ENCODE measurements around the gene TRIP12.
"Not testable (repeated sequence)": the region's sequence is repeated elsewhere in the genome, so short reads cannot be mapped to it uniquely, and the experiment has no call there.

TRIP12 gene

DNA sequence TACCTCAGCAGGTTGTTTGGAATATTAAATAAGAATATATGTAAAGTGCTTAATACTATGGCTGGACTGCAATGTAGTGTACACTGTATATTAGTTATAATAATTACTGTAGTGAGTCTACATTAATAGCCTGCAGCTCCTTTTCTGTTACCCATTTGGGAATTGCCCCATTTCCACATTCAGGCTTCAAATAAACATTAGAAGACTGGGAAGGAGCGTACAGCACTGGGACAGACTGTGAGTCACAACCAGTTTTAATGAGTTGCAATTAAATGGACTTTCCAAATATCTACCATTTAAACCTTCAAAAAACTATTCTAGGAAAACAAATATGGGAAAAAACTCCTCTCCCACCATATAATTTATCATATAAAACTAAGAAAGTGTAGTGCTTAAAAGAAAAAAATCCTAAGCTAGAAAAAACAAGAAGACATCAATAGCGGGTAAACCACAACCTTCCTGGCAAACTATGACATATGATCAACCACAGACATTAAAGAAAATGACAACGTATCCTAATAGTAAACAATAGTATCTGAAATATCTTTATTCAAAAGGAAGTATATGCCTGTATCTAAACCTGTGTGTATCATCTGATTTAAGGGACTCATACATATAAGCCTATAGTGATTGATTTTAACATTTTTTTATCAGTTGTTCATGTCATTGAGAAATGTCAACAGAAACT lies 86.1 kb downstream of the TRIP12 start:
- in situ Hi-C loops (cut with MboI; ENCODE audit: low sequenced_read_pairs) = no loop called here

DNA sequence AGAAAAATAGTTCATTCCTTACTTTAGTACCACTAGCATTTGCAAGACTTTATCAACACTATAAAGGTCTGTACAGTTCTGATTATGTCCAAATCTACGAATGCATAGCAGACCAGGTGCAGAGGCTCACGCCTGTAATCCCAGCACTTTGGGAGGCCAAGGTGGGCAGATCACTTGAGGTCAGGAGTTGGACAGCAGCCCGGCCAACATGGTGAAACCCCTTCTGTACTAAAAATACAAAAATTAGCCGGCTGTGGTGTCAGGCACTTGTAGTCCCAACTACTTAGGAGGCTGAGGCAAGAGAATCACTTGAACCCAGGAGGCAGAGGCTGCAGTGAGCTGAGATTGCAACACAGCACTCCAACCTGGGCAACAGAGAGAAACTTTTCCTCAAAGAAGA lies 87.4 kb downstream of the TRIP12 start:
- in situ Hi-C loops (cut with MboI; ENCODE audit: low sequenced_read_pairs) = not testable (repeated sequence)

DNA sequence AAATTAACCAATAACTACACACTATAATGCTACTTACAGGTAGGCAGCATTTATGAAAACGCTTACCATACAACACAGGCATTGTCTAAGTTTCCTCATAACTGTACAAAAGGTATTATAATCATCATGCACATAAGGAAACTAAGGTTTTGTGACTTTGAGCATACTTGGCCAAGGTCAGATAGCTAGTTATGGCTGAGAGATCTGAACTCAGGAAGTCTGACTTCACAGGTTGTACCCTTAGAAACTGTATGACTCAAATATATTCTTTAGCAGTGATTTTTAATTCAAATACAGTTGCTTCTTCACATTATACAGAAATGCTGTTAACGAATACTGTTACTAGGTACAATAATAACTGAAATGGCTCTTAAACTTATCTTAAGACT lies 89.3 kb downstream of the TRIP12 start:
- in situ Hi-C loops (cut with MboI; ENCODE audit: low sequenced_read_pairs) = no loop called here

DNA sequence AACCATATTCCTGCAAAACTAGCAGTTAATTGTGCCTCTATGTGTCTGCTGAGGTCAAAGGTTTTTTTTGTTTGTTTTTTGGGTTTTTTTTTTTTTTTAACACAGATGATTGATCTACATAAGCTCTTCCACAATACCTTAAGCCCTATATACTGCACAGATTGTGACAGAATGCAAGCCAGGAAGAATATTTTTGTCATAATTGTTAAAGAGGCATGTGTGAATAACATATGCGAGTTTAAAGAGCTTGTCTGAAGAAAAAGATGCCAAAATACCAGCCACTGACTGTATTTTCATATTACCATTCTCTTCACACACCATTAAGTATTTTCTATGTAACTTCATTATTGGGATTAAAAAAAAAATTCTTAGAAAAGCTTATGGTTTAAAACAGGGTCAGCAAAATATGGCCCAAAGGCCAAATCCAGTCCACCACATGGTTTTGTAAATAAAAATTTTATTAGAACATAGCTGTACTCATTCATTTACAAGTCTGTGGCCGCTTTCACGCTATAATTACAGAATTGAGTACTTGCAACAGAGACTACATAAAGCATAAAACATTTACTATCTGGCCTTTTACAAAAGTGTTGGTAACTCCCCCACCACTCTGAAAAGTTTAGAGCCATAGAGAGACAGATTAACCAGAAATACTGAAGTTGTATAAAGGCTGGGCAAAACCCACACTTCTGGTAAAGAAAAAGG lies 89.9 kb downstream of the TRIP12 start:
- in situ Hi-C loops (cut with MboI; ENCODE audit: low sequenced_read_pairs) = no loop called here

DNA sequence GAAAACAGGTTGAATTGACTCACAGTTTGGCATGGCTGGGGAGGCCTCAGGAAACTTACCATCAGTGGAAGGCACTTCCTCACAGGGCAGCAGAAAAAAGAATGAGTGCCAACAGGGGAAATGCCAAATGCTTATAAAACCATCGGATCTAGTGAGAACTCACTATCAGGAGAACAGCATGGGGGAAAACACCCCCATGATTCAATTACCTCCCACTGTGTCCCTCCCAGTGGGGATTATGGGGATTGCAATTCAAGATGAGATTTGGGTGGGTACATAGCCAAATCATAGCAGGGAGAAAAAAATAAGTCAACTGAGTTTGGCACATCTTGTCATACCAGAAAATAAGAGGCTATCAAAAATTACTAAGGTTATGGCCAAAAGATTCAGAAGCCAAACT lies 96.3 kb downstream of the TRIP12 start:
- in situ Hi-C loops (cut with MboI; ENCODE audit: low sequenced_read_pairs) = no loop called here

DNA sequence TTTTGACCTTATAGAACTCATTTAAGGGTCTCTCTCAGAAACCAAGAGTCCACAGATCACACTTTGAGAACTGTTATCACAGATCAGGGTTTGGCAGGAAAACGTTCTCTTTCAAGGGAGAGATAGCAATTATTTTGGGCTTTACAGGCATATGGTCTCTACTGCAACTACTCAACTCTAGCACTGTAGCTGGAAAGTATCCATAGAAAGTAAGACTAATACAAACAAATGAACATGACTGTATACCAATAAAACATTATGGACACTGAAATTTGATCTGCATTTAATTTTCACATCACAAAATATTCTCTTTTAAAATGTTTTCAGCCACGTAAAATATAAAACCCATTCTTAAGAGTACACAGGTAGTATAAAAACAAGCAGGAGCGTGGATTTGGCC lies 100.5 kb downstream of the TRIP12 start:
- in situ Hi-C loops (cut with MboI; ENCODE audit: low sequenced_read_pairs) = no loop called here

DNA sequence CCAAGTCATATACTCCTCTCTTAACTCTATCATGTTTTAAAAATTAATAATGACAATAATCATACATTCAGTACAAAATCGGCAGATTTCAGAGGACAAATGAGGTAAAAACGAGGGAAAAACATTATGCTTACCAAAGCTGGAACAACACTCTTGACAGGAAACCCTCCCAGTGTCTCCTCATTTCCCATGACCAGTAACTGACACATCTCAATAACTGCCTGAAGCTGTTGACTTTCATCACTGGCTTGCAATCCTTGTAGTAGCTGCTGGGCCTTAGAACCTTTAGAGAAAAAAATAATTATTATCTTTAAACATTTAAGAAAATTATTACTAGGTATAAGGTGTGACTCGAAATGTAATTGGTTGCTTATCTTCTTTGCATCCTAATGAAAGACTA lies 103.6 kb downstream of the TRIP12 start:
- in situ Hi-C loops (cut with MboI; ENCODE audit: low sequenced_read_pairs) = no loop called here

DNA sequence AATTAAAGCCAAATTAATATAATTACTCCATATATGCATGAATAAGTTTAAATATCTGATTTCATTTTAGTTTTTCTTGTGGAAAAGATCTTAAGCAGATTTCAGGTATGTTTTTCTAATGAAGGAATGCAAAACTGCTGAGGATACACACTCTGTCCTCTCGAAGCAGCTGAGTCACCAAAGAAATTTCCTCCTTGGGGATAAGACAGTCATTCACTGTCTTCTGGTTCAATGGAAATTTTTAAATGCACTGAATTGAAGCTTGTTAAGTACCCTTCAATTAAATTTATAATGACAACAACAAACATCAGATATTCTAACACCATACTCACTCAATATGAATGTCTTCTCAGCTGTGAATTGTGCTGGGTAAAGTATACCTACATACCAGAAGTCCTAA lies 106.0 kb downstream of the TRIP12 start:
- in situ Hi-C loops (cut with MboI; ENCODE audit: low sequenced_read_pairs) = no loop called here

DNA sequence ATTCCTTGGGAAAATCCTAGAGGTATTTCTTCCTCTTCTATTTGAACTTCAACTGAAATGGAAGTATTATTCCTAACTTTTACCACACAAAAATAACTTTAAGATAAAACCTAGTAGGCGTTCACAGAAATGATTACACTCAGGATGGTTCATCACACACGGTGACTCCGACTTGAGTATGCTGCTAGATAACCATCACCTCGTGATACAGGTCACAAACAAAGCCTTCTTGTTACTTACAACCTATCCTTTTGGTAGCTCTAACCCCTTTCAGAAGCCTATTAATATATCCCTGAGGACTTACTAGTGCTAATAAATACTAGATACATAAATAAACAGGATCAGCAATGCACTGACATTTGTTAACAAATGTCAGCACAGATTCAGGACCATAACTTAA lies 106.5 kb downstream of the TRIP12 start:
- in situ Hi-C loops (cut with MboI; ENCODE audit: low sequenced_read_pairs) = no loop called here

DNA sequence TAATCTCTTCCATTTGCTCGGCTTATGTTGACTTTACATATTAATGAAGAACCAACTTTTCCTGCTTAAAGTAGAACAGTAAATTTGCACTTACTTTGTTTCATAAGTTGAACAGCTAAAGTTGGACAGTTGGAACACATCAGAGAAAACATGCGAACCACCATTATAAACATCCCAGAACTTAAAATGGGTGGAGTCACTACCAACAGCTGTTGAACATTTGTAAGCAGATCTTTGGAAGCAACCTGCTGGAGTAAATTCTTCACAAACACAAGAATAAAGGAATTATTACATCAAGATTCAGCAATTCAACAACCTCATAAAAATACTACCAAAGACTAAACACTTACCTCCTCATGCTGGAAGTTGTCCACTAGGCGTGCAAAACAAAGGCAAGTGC lies 111.0 kb downstream of the TRIP12 start:
- in situ Hi-C loops (cut with MboI; ENCODE audit: low sequenced_read_pairs) = no loop called here

DNA sequence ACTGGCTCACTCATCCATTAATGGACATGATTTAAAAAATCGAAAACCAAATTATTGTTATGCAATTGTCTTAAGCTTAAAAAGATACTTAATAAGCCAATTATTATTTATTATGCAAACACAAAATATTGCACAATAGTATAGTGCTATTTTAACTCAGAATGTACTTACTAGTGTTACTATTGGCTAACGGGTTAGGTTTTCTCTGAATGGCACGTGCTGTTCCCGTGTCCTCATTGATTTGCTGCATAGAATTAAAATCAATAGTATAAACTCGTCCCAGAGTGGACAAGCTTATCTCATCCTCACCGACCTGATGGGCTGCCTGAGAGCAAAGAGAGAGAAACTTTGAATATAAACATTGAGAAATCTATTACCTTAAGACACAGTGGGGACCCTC lies 116.2 kb downstream of the TRIP12 start:
- in situ Hi-C loops (cut with MboI; ENCODE audit: low sequenced_read_pairs) = no loop called here

DNA sequence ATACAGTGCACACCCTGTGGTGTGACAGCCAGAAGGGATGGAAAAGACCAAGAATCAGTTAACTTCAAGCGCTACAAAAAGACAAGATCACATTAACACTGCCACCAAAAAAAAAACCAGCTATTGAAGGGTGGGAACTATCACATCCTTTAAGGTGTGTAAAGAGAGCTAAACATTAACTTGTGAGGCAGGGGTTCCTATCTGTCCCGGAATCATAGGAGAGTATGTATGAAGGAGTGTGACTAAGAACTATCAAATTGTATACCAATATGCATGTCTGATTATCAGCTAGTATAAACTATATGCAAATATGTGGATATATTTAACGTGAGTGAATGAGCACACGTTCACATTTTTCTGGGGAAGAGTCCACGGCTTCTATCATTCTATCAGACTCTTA lies 119.0 kb downstream of the TRIP12 start:
- in situ Hi-C loops (cut with MboI; ENCODE audit: low sequenced_read_pairs) = no loop called here

DNA sequence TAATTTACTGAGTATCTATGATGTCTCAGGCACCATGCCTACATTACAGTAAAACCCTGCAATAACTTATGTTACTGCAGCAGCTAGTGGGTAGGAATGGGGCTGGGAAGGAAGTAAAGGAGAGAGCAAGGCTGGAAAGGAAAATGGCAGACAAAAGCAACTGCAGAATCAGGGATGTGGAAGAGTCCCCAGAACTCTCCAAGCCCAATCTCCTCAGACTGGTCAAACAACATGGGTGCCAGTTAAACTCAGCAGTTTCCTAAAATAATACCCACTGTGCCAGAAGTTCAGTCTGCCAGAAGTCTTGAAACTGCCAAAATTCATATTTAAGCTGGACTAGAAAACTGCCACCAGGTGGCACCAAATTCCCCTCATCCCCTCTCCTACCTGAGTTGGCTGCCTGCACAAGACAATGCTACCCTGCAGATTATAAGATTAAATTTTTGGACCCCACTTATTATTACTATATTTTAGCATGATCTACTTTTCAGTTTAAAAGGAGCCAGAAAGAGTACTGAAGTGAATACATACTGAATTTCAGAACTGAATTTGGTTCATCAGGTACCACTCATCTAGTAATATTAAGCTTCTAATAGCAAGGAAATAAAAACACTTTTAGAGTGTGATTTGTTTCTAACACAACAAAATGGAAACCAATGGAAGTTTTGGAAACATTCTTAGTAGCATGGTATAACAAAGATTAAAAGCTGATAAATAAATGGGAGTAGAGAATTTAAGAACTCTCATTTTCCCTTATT lies 120.6 kb downstream of the TRIP12 start:
- in situ Hi-C loops (cut with MboI; ENCODE audit: low sequenced_read_pairs) = no loop called here

DNA sequence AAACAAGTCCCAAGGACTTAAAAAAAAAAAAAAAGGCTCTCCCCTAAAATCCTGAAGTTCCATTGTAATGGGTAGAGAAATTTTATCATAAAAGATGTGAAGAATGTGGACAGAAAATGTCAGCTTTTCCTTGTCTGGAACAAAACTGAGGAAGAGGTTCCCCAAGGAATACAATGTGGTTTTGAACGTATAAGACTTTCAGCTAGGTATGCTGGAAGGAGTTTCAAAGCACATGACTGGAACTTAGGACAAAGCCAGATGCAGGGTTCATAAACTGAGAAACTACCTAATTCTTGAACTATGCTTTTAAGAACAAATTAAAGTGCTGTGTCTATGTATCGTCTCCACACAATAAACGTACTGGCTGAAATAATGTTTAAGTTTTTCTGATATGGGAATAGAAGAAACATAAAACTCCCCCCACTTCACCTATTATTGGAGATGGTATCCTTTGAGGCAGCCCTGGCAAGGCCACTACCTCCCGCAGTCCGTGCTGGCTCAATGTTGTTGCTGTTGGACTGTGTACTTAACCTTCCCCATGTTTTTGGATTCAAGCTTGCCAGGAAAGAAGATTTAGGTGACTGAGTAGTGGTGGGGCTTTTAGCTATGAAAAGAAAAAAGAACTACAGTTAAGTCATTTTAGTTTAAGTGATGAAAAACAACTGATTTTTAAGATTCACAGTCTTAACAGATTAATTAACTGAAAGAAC lies 123.2 kb downstream of the TRIP12 start:
- in situ Hi-C loops (cut with MboI; ENCODE audit: low sequenced_read_pairs) = no loop called here

DNA sequence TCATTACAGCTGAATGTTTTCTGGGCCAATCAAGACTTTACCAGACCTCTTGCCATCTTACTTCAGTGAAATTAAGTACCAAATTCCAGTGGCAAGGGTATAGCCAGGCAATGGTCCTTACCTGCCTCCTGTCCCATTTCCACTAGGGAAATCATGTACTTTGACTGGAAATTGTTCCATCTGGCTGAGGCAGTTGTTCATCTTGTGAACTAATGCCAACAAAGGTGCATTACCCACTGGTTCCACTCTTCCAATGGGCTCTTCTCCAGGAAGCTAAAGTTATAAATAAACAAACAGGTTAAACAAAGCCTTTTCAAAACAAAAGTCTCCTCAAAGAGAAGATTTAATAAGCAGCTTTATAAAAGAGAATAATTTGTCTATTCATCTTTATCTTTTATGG lies 126.8 kb downstream of the TRIP12 start:
- in situ Hi-C loops (cut with MboI; ENCODE audit: low sequenced_read_pairs) = no loop called here

DNA sequence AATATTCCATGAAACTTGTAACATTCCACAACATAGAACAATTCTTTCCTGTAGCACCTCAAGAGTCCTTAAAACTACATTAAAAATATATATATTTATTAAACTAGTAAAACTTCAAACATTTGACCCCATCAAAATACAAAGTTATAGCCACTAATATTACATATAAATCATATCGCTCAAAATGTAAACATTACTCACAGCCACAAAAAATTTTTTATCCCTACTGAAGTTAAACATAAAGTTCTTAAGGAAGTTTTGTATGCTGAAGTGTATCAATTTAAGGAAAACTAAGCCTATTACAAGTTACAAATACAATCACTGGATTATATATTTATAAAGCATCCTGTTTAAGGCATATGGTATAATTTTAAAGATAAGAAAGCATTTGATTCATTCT lies 127.2 kb downstream of the TRIP12 start:
- in situ Hi-C loops (cut with MboI; ENCODE audit: low sequenced_read_pairs) = no loop called here

DNA sequence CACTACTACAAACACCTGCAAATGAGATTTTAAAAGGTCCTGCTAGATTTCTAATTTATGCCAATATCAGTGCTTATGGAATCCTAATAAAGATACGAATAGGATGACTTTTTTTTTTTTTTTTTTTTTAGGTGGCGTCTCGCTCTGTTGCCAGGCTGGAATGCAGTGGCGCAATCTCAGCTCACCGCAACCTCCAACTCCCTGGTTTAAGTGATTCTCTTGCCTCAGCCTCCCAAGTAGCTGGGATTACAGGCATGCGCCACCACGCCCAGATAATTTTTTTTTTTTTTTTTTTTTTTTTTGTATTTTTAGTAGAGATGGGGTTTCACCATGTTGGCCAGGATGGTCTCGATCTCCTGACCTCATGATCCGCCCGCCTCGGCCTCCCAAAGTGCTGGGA lies 135.5 kb downstream of the TRIP12 start:
- in situ Hi-C loops (cut with MboI; ENCODE audit: low sequenced_read_pairs) = not testable (repeated sequence)

DNA sequence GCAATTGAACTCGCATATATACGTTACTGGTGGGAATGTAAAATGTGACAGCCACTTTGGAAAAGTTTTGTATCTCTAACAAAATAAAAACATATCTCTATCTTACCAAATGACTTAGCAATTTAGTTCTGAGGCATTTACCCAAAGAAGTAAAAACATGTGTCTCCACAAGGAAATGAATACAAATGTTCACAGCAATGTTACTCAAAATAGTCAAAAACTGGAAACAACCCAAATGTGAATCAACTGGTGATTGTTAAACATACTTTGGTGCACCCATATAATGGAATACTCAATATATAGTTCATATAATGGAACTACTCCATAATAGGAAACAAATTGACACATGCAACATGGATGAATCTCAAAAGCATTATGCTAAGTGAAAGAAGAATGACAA lies 137.0 kb downstream of the TRIP12 start:
- in situ Hi-C loops (cut with MboI; ENCODE audit: low sequenced_read_pairs) = no loop called here

DNA sequence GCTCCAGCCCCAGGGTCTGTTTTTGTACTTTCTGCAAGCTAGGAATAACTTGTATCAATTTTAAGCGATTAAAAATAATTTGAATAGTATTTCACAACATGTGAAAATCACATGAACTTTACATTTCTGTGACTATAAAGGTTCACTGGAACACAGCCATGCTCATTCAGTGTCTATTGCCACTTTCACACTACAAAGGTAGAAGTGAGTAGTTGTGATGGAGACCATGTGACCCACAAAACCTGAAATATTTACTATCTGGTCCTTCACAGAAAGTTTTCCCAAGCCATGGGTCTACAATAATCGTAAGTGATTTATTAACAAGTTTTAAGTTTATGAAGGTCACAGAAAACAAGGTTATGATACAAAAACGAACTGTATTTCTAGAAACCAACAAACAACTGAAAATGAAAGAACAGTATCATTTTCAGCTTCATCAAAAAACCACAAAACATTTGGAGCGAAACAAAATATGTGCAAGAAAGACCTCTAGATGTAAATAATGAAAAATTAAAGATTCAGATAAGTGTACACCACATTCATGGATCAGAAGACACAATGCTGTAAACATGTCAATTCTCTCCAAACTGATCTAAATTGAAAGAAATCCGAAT lies 138.6 kb downstream of the TRIP12 start:
- in situ Hi-C loops (cut with MboI; ENCODE audit: low sequenced_read_pairs) = no loop called here

DNA sequence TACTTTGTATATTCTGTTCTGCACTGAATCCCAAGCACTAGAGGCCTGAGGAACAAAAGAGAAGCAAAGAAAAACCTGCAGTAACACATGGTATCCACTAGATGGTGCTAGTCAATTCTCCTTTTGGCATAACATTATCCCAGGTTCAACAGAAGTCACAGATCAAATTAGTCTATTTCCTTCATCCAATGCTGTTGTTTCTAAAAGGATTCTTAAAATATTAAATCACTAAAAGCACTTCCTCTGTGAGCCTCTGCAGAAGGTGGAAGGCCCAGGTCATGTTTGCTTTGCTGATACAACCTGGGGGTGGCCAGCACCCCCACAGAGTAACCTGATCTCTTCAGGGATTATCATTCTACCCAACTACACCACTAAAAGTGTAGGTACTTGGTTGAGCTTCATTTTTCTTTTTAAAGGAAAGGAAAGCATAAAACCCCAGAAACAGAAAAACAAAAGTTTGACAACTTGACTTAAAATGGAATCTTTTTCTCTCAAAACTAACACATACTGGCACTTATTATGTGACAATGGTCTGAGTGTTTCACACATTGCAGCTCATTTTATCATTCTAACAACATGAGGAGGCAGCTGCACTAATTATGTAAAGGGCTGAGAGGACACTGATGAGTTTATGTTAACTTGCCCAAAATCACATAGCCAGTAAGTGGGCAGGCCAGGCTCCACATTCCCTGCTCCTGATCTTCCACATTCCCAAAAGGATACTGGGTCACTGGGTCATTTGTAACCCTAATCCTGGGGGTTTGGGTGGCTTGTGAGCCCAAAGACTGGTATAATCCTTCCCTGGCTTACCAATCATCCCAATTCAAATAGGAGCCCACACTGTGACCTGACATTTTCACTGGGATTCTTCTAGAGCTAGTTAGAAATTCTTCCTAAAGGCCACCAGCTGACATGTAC lies 140.7 kb downstream of the TRIP12 start:
- in situ Hi-C loops (cut with MboI; ENCODE audit: low sequenced_read_pairs) = no loop called here
